ES-I3 (cell line): Measurements from ENCODE around the gene CD1B.
"Not testable (repeated sequence)": the region's sequence is repeated elsewhere in the genome, so short reads cannot be mapped to it uniquely, and the experiment has no call there.

ENCODE experiments used
- H3K36me3 ChIP-seq: 2 replicates; pipeline ENCODE4 v1.6.1; 2013; ENCODE audit warnings: mild to moderate bottlenecking, low read length, control low read depth, moderate library complexity; ENCODE audit not compliant: insufficient read depth
- H3K4me1 ChIP-seq: 2 replicates; pipeline ENCODE4 v1.6.1; 2013; ENCODE audit warnings: mild to moderate bottlenecking, control low read depth, low read length; ENCODE audit not compliant: insufficient read depth
- H3K9ac ChIP-seq: 2 replicates; pipeline ENCODE4 v1.6.1; 2013; ENCODE audit warnings: low read depth, mild to moderate bottlenecking, low read length, moderate library complexity
- H3K9me3 ChIP-seq: 2 replicates; pipeline ENCODE4 v1.6.1; 2013; ENCODE audit warnings: mild to moderate bottlenecking, low read length, moderate library complexity; ENCODE audit not compliant: control insufficient read depth, insufficient read depth

The CD1B gene

GRCh38 chr1:158289811-158290210 lies 41.5 kb downstream of the CD1B start, which contains the start of gene CD1C:
Gene CD1C (plus strand): TSS chr1:158289923. CDS start chr1:158290065, 142 bp downstream.
- Histone ChIP-seq H3K9ac (no peak within 1 kb of the TSS), H3K9me3 (no peaks in the 10 kb centered on the region), H3K36me3 (no peaks in the 10 kb centered on the region), H3K4me1 (no peaks in the 10 kb centered on the region)

GRCh38 chr1:158286941-158287346 lies 44.4 kb downstream of the CD1B start:
- Histone ChIP-seq H3K9ac (no peak overlapping the region), H3K9me3 (no peaks in the 10 kb centered on the region), H3K4me1 (no peaks in the 10 kb centered on the region), H3K36me3 (no peaks in the 10 kb centered on the region)

DNA sequence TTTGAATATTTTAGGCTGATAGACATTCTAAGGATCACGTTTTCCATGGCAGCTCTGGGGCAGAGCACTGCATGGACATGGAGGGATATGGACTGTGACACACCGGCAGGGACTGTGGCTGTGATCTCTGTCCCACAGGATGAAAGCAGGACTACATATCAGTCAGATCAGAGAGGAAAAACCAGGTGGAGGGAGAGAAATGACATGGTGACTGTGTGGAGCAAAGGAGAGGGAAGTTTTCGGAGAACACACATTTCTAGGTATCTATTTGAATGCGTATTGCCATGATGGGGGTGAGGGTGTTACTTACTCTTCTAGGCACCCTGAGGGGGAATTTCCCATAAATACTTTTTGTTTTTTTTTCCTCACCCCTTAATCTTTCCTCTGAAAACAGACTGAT lies 44.8 kb downstream of the CD1B start:
- Histone ChIP-seq H3K4me1 (no peaks in the 10 kb centered on the region), H3K36me3 (no peaks in the 10 kb centered on the region), H3K9me3 (no peaks in the 10 kb centered on the region; the same call in 1 of the 2 replicates), H3K9ac (no peak overlapping the region)

- H3K9ac ChIP-seq, result no peak overlapping the region
- no peaks in the 10 kb centered on the region for H3K4me1 ChIP-seq
- H3K9me3 ChIP-seq, result no peaks in the 10 kb centered on the region; the same call in 1 of the 2 replicates
- no peaks in the 10 kb centered on the region for H3K36me3 ChIP-seq
Measured at GRCh38 chr1:158285756-158286241, 45.5 kb downstream of the CD1B start.

DNA sequence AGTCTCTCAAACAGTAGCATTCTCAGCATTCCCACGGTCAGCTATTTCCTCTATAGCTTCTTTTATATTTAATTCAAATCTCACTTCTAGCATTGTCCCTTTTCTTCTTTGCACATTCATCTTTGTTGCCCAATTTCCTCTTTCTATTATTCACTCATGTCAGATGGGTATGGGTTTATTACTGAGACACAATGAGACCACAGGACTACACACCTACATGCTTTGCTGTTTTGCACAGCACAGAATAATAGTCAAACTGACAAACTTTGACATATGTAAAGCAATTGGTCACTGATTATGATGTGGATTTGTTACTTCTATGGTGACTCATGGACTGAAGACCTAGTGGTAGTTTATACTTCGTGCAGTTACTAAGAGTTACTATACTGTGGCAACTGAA lies 47.4 kb downstream of the CD1B start:
- Histone ChIP-seq H3K36me3 (no peaks in the 10 kb centered on the region), H3K4me1 (no peaks in the 10 kb centered on the region), H3K9me3 (peaks cover 4% of the 10 kb centered on the region), H3K9ac (no peak overlapping the region)

DNA sequence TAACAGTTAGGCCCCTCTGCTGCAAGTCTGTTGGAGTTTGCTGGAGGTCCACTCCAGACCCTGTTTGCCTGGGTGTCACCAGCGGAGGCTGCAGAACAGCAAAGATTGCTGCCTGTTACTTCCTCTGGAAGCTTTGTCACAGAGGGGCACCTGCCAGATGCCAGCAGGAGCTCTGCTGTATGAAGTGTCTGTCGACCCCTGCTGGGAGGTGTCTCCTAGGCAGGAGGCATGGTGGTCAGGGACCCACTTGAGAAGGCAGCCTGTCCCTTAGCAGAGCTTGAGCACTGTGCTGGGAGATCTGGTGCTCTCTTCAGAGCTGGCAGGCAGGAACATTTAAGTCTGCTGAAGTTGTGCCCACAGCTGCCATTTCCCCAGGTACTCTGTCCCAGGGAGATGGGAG lies 48.9 kb downstream of the CD1B start:
- not testable (repeated sequence) for H3K4me1 ChIP-seq, H3K36me3 ChIP-seq, H3K9me3 ChIP-seq, H3K9ac ChIP-seq
